ENCODE data around the gene CCL18.

Gene CCL18

GRCh38 chr17:36049643-36050042, 14.4 kb upstream of the CCL18 start:
- in situ Hi-C loops (cut with MboI; ENCODE audit: low pct_unique_long_range_greater_than_20kb, low sequenced_read_pairs, unreplicated experiment), result no loop called here
- TF ChIP-seq, protein P1, sequence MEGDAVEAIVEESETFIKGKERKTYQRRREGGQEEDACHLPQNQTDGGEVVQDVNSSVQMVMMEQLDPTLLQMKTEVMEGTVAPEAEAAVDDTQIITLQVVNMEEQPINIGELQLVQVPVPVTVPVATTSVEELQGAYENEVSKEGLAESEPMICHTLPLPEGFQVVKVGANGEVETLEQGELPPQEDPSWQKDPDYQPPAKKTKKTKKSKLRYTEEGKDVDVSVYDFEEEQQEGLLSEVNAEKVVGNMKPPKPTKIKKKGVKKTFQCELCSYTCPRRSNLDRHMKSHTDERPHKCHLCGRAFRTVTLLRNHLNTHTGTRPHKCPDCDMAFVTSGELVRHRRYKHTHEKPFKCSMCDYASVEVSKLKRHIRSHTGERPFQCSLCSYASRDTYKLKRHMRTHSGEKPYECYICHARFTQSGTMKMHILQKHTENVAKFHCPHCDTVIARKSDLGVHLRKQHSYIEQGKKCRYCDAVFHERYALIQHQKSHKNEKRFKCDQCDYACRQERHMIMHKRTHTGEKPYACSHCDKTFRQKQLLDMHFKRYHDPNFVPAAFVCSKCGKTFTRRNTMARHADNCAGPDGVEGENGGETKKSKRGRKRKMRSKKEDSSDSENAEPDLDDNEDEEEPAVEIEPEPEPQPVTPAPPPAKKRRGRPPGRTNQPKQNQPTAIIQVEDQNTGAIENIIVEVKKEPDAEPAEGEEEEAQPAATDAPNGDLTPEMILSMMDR (IDR thresholded peaks at IDR 0.05; ENCODE audit: extremely low read depth, insufficient read depth, missing control alignments), result no peak
- DNase-seq (ENCODE audit: low spot score), result no peak

GRCh38 chr17:36055171-36055570, 8.9 kb upstream of the CCL18 start:
- TF ChIP-seq, protein P1 (IDR thresholded peaks at IDR 0.05; ENCODE audit: extremely low read depth, insufficient read depth, missing control alignments), result no peak
- in situ Hi-C loops (cut with MboI; ENCODE audit: low pct_unique_long_range_greater_than_20kb, low sequenced_read_pairs, unreplicated experiment), result no loop called here
- DNase-seq (ENCODE audit: low spot score), result no peak

GRCh38 chr17:36055921-36056520, 8.1 kb upstream of the CCL18 start:
- TF ChIP-seq, protein P1 (IDR thresholded peaks at IDR 0.05; ENCODE audit: extremely low read depth, insufficient read depth, missing control alignments), result no peak
- in situ Hi-C loops (cut with MboI; ENCODE audit: low pct_unique_long_range_greater_than_20kb, low sequenced_read_pairs, unreplicated experiment), result no loop called here
- DNase-seq (ENCODE audit: low spot score), result no peak

- in situ Hi-C loops (cut with MboI; ENCODE audit: low pct_unique_long_range_greater_than_20kb, low sequenced_read_pairs, unreplicated experiment), result no loop called here
- TF ChIP-seq, protein P1 (IDR thresholded peaks at IDR 0.05; ENCODE audit: extremely low read depth, insufficient read depth, missing control alignments), result no peak
- DNase-seq (ENCODE audit: low spot score), result no peak
Measured at GRCh38 chr17:36057911-36058310, 6.2 kb upstream of the CCL18 start.

- TF ChIP-seq, protein P1 (IDR thresholded peaks at IDR 0.05; ENCODE audit: extremely low read depth, insufficient read depth, missing control alignments), result no peak
- in situ Hi-C loops (cut with MboI; ENCODE audit: low pct_unique_long_range_greater_than_20kb, low sequenced_read_pairs, unreplicated experiment), result no loop called here
- no peak for DNase-seq (ENCODE audit: low spot score)
Measured at GRCh38 chr17:36059406-36059805, 4.7 kb upstream of the CCL18 start.

DNA sequence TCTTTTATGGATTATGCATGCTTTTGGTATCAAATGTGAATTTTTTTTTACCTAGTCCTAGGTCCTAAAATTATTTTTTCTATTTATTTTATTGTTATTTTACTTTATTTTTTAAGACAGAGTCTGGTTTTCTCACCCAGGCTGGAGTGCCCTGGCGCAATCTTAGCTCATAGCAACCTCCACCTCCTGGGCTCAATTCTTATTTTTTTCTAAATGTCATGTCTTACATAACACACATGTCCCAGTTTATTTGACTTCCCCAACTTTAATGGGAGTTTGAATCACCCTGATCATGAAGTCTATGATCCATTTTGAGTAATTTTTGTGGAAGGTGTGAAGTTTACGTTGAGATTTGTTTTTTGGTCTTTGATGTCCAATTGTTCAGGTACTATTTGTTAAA, 3.3 kb upstream of the CCL18 start:
- in situ Hi-C loops (cut with MboI; ENCODE audit: low pct_unique_long_range_greater_than_20kb, low sequenced_read_pairs, unreplicated experiment), result no loop called here
- no peak for DNase-seq (ENCODE audit: low spot score)
- TF ChIP-seq, protein P1 (IDR thresholded peaks at IDR 0.05; ENCODE audit: extremely low read depth, insufficient read depth, missing control alignments), result no peak
